Activated naive CD8-positive, alpha-beta T cell treated with anti-CD3 and anti-CD28 coated beads, Interleukin-2, amount 50 U/mL, for 24 hours (primary cell): ENCODE results near the gene REG3G.
"Not testable (repeated sequence)": the region's sequence is repeated elsewhere in the genome, so short reads cannot be mapped to it uniquely, and the experiment has no call there.

Experiments used
- ATAC-seq: fragments of 150-1000 bp; cut with Tn5 transposase; one replicate; pipeline ENCODE4 v1.10.0; 2021
- DNase-seq: peaks from one replicate; pipeline ENCODE4 v3.0.0; 2021
- H3K27ac Mint-ChIP-seq: one replicate; pipeline ENCODE4 v1.8.0; 2021; ENCODE audit warnings: mild to moderate bottlenecking, mixed read lengths
- H3K27me3 Mint-ChIP-seq: one replicate; pipeline ENCODE4 v1.8.0; 2021; ENCODE audit warnings: mixed read lengths
- H3K36me3 Mint-ChIP-seq: one replicate; pipeline ENCODE4 v1.8.0; 2021; ENCODE audit warnings: low read depth, mixed read lengths
- H3K4me1 Mint-ChIP-seq: one replicate; pipeline ENCODE4 v1.8.0; 2021; ENCODE audit warnings: mixed read lengths
- H3K4me3 Mint-ChIP-seq: one replicate; pipeline ENCODE4 v1.8.0; 2021; ENCODE audit warnings: mild to moderate bottlenecking, moderate library complexity, mixed read lengths
- H3K9me3 Mint-ChIP-seq: one replicate; pipeline ENCODE4 v1.8.0; 2021; ENCODE audit warnings: mixed read lengths

Gene REG3G

GRCh38 chr2:78999406-78999805, 26.1 kb upstream of the REG3G start:
- DNase-seq: no peak
- Mint-ChIP-seq H3K9me3 (peaks cover 4% of the 10 kb centered on the region), H3K27ac (no peak overlapping the region), H3K4me1 (no peaks in the 10 kb centered on the region), H3K4me3 (no peak overlapping the region), H3K36me3 (no peaks in the 10 kb centered on the region), H3K27me3 (peaks cover 5% of the 10 kb centered on the region)
- no peak for ATAC-seq

- ATAC-seq: no peak
- Mint-ChIP-seq H3K4me1 (no peaks in the 10 kb centered on the region), H3K27me3 (peaks cover under 1% of the 10 kb centered on the region), H3K27ac (no peak overlapping the region), H3K9me3 (peaks cover 3% of the 10 kb centered on the region), H3K36me3 (no peaks in the 10 kb centered on the region), H3K4me3 (no peak overlapping the region)
- no peak for DNase-seq
Observed at GRCh38 chr2:79000008-79000576, 25.4 kb upstream of the REG3G start.

- Mint-ChIP-seq H3K4me3 (no peak overlapping the region), H3K4me1 (no peaks in the 10 kb centered on the region), H3K27ac (no peak overlapping the region), H3K9me3 (peaks cover 3% of the 10 kb centered on the region), H3K27me3 (no peaks in the 10 kb centered on the region), H3K36me3 (no peaks in the 10 kb centered on the region)
- ATAC-seq (no peak), DNase-seq (no peak)
Observed at GRCh38 chr2:79001285-79001684, 24.2 kb upstream of the REG3G start.

GRCh38 chr2:79004680-79005079, 20.8 kb upstream of the REG3G start:
- H3K4me3 Mint-ChIP-seq: no peak overlapping the region
- no peaks in the 10 kb centered on the region for H3K36me3 Mint-ChIP-seq
- DNase-seq (no peak), ATAC-seq (no peak)
- H3K9me3 Mint-ChIP-seq: peaks cover 3% of the 10 kb centered on the region
- H3K27ac Mint-ChIP-seq: no peak overlapping the region
- no peaks in the 10 kb centered on the region for H3K27me3 Mint-ChIP-seq
- no peaks in the 10 kb centered on the region for H3K4me1 Mint-ChIP-seq

- H3K4me3 Mint-ChIP-seq: no peak overlapping the region
- H3K4me1 Mint-ChIP-seq: no peaks in the 10 kb centered on the region
- H3K9me3 Mint-ChIP-seq: peaks cover 3% of the 10 kb centered on the region
- H3K36me3 Mint-ChIP-seq: no peaks in the 10 kb centered on the region
- no peak for ATAC-seq
- no peaks in the 10 kb centered on the region for H3K27me3 Mint-ChIP-seq
- DNase-seq: no peak
- no peak overlapping the region for H3K27ac Mint-ChIP-seq
Observed at GRCh38 chr2:79005216-79005615, 20.3 kb upstream of the REG3G start.

- Mint-ChIP-seq H3K27ac (no peak overlapping the region), H3K9me3 (no peaks in the 10 kb centered on the region), H3K4me3 (no peak overlapping the region), H3K27me3 (no peaks in the 10 kb centered on the region), H3K36me3 (no peaks in the 10 kb centered on the region), H3K4me1 (peaks cover 3% of the 10 kb centered on the region)
- ATAC-seq: no peak
- no peak for DNase-seq
Observed at GRCh38 chr2:79009388-79009787, 16.1 kb upstream of the REG3G start.

GRCh38 chr2:79011496-79011895, 14.0 kb upstream of the REG3G start:
- H3K4me3 Mint-ChIP-seq: no peak overlapping the region
- no peak for DNase-seq
- no peaks in the 10 kb centered on the region for H3K9me3 Mint-ChIP-seq
- no peaks in the 10 kb centered on the region for H3K36me3 Mint-ChIP-seq
- peaks cover 3% of the 10 kb centered on the region for H3K4me1 Mint-ChIP-seq
- H3K27ac Mint-ChIP-seq: no peak overlapping the region
- H3K27me3 Mint-ChIP-seq: no peaks in the 10 kb centered on the region
- ATAC-seq: no peak

- no peak overlapping the region for H3K4me3 Mint-ChIP-seq
- H3K36me3 Mint-ChIP-seq: no peaks in the 10 kb centered on the region
- no peaks in the 10 kb centered on the region for H3K27me3 Mint-ChIP-seq
- peaks cover 3% of the 10 kb centered on the region for H3K4me1 Mint-ChIP-seq
- DNase-seq (no peak), ATAC-seq (no peak)
- H3K9me3 Mint-ChIP-seq: no peaks in the 10 kb centered on the region
- no peak overlapping the region for H3K27ac Mint-ChIP-seq
Observed at GRCh38 chr2:79013629-79014028, 11.9 kb upstream of the REG3G start.

GRCh38 chr2:79016342-79016741, 9.2 kb upstream of the REG3G start:
- Mint-ChIP-seq H3K9me3 (no peaks in the 10 kb centered on the region), H3K36me3 (no peaks in the 10 kb centered on the region), H3K4me1 (peaks cover 1% of the 10 kb centered on the region), H3K27ac (no peak overlapping the region), H3K4me3 (no peak overlapping the region), H3K27me3 (no peaks in the 10 kb centered on the region)
- no peak for DNase-seq
- ATAC-seq: no peak

GRCh38 chr2:79026061-79026460, 559 bp downstream of the REG3G start:
- Mint-ChIP-seq H3K27ac (no peak overlapping the region), H3K9me3 (peaks cover 5% of the 10 kb centered on the region), H3K4me3 (no peak overlapping the region), H3K36me3 (no peaks in the 10 kb centered on the region), H3K4me1 (no peaks in the 10 kb centered on the region), H3K27me3 (no peaks in the 10 kb centered on the region)
- DNase-seq: no peak
- no peak for ATAC-seq

- Mint-ChIP-seq H3K4me3 (no peak overlapping the region), H3K27me3 (no peaks in the 10 kb centered on the region), H3K36me3 (no peaks in the 10 kb centered on the region), H3K27ac (no peak overlapping the region), H3K9me3 (no peaks in the 10 kb centered on the region), H3K4me1 (no peaks in the 10 kb centered on the region)
- ATAC-seq (no peak), DNase-seq (no peak)
Observed at GRCh38 chr2:79039944-79040343, 14.4 kb downstream of the REG3G start.

- H3K27me3 Mint-ChIP-seq: no peaks in the 10 kb centered on the region
- no peaks in the 10 kb centered on the region for H3K36me3 Mint-ChIP-seq
- H3K4me3 Mint-ChIP-seq: no peak overlapping the region
- H3K9me3 Mint-ChIP-seq: no peaks in the 10 kb centered on the region
- ATAC-seq (no peak), DNase-seq (no peak)
- H3K27ac Mint-ChIP-seq: no peak overlapping the region
- H3K4me1 Mint-ChIP-seq: no peaks in the 10 kb centered on the region
Observed at GRCh38 chr2:79041032-79041448, 15.5 kb downstream of the REG3G start.

- H3K27me3 Mint-ChIP-seq, H3K9me3 Mint-ChIP-seq, H3K36me3 Mint-ChIP-seq, ATAC-seq, H3K27ac Mint-ChIP-seq, H3K4me1 Mint-ChIP-seq, H3K4me3 Mint-ChIP-seq, DNase-seq: not testable (repeated sequence)
Observed at GRCh38 chr2:79053486-79053885, 28.0 kb downstream of the REG3G start.

- DNase-seq, H3K9me3 Mint-ChIP-seq, H3K4me3 Mint-ChIP-seq, H3K36me3 Mint-ChIP-seq, H3K27me3 Mint-ChIP-seq, H3K4me1 Mint-ChIP-seq, H3K27ac Mint-ChIP-seq, ATAC-seq: not testable (repeated sequence)
Observed at GRCh38 chr2:79054769-79055168, 29.3 kb downstream of the REG3G start.

GRCh38 chr2:79065201-79065600, 39.7 kb downstream of the REG3G start:
- Mint-ChIP-seq H3K4me3 (no peak overlapping the region), H3K27me3 (no peaks in the 10 kb centered on the region), H3K4me1 (no peaks in the 10 kb centered on the region), H3K27ac (no peak overlapping the region), H3K9me3 (peaks cover 19% of the 10 kb centered on the region), H3K36me3 (no peaks in the 10 kb centered on the region)
- ATAC-seq (no peak), DNase-seq (no peak)

- peaks cover 30% of the 10 kb centered on the region for H3K9me3 Mint-ChIP-seq
- H3K4me1 Mint-ChIP-seq: no peaks in the 10 kb centered on the region
- no peak overlapping the region for H3K4me3 Mint-ChIP-seq
- ATAC-seq: no peak
- no peaks in the 10 kb centered on the region for H3K27me3 Mint-ChIP-seq
- no peaks in the 10 kb centered on the region for H3K36me3 Mint-ChIP-seq
- H3K27ac Mint-ChIP-seq: no peak overlapping the region
- no peak for DNase-seq
Observed at GRCh38 chr2:79071078-79071477, 45.6 kb downstream of the REG3G start.
